HG02884 (cell line): Measurements from ENCODE around the gene GMPPA.
A peak's percentile ranks its signal among the peaks of the same experiment; 100 is the strongest.

ENCODE experiments used
- ATAC-seq: cut with Tn5 transposase; IDR thresholded peaks from one replicate; pipeline ENCODE4 v1.9.1; 2021; ENCODE audit warnings: mild to moderate bottlenecking, moderate library complexity; ENCODE audit not compliant: unreplicated experiment

The GMPPA gene

DNA sequence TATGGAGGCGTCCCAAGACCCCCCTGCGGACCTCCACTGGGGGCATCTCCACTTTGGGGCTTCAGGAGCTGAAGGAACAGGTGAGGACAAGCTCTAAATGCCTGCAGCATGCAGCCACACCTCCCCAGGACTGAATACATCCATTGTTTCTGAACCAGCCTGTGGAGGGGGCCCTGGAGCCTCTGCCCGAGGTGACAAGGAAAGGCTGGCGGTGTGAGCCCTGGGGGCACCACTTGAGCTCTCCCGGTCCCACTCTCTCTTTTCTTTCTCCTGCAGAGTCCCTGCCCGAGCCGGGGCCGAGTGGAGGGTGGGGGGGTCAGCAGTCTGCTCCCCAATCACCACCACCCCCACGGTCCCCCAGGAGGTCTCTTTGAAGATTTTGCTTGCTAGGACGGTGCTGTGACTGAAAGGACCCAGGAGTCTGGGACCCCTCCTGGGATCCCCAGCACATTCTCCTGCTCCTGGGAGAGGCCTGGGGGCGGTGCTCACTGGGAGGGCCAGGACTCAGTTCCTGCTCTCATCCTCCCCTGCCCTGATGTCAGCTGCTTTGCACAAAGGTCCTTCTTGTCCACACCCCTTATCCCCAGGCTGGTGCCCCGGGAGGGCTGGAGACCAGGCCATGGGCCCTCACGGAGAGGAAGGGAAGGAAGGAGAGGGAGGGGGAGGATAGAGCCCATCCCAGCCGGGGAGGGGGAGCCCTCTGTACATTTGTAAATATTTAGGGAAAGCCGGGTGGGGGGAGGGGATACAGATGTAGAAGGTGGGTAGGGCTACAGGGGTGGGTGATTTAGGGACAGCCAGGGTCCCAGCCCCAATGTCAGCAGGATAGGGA lies 39.2 kb downstream of the GMPPA start:
- no peak for ATAC-seq

DNA sequence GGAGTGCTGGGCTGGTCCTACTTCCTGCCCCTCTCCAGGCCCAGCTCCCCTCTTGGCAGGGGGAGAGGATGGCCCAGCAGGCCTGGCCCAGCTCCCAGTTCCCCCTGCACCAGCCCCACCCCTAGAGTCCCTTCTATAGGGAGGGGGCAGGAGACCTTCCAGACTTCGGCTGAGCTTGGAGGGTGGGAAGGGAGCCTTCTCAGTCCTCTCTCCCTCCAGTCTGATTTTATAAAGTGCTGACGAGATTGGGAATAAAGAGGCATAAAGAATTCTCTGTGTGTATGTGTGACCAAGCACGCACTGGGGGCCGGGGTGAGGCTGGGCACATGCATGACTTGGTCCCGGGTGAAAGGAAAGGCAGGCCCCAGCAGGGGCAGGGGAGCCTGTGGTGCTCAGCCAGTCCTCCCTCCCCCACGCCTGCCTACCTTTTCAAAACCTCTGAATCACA lies 39.8 kb downstream of the GMPPA start:
- ATAC-seq = no peak

DNA sequence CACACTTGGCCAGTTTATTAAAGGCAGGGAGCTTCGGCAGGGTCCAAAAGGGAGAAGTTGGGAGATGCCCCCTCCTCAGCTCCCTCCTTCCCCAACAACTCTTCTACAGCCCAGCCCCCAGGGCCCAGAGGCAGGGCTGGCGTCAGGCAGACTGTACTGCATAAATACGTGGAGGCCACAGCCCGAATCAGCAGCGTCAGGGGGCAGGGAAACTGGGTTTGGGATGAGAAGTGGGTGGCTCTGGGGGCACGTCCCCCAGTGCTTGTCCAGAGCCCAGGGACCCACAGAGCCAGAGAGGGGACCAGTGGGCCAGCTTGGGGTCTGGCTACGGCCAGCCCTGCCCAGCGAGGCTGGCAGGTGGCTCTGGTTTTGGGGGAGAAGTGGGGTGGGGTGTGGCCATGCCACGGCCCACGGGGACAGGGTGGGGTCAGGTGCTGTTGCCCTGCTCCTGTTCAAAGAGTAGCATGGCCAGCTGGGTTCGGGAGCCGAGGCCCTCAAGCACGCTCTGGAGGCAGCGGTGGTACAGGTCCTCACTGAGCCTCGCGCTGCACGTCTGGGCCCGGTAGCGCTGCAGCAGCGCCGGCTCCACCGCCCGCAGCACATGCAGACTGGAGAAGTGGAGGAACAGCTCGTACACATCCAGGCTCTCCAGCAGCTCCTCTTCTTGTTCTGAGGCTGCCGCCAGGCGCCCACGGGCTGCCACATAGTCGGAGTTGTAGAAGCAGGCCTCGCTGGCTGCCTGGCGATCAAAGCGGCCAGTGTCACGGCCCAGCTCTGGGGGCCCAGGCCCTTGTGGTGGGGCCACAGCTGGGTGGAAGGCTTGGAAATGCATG lies 40.5 kb downstream of the GMPPA start:
- ATAC-seq = no peak

DNA sequence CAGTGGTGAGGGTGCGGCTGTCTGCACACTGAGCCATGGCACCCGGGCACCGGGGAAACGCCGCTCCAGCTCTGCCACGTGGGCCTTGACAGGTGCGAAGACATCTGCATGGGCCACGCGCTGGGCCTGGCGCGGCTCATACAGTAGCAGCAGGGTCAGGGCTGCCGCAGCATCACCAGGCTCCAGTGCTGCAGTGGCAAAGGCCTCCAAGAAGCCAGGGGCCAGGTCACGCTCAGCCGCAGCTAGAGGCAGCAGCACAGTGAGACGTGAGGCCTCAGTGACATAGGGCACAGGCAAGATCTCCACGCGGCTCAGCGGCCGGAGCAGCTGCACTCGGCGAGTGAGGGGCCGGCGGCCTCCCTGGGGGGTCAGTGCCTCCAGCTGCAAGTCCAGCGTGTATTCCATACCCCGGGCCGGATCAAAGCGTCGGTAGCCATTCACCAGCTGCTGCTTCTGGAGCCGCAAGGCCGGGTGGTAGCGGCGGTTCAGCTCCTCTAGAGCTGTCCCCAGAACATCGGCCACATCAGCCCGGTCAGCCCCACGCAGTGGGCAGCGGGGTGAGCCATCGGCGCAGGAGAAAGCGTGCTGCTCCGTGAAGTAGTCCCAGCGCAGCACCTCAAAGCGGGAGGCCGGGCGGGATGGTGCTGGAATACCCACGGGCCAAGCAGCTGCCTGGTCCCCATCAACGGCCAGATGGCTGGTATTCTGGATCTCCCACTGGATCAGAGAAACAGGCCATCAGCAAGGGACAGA lies 41.4 kb downstream of the GMPPA start:
- no peak for ATAC-seq

DNA sequence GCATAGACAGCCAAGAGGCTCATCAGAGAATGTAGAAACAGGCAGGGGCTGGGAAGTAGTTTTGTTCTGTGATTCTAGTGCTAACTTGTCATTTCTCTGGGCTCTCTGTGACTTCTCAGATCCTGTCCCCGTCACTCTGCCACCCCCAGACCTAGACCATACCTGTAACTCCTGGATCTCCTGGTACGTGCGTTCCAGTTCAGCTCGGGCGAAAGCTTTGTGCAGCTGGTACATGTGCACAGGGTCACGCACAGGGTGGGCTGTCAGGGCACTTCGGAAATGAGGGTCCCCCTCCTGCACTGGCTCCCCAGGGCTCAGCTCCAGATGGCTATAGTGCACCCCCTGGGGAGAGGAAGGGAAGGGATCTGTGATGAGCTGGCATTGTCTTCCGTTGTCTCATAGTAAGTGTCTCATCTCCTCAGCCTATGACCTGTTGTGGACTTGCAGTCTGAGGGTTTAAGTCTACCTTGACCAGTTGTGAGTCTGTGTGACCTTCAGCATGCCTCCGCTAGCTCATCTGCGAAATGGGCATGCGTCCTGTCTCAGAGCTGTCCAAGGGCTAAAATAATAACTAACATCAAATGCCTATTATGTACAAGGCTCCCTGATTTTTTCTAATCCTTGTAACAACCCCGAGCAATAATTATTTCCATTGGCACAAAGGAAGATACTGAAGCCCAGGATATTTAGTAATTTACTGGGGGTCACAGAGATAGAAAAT lies 42.3 kb downstream of the GMPPA start:
- ATAC-seq = no peak

DNA sequence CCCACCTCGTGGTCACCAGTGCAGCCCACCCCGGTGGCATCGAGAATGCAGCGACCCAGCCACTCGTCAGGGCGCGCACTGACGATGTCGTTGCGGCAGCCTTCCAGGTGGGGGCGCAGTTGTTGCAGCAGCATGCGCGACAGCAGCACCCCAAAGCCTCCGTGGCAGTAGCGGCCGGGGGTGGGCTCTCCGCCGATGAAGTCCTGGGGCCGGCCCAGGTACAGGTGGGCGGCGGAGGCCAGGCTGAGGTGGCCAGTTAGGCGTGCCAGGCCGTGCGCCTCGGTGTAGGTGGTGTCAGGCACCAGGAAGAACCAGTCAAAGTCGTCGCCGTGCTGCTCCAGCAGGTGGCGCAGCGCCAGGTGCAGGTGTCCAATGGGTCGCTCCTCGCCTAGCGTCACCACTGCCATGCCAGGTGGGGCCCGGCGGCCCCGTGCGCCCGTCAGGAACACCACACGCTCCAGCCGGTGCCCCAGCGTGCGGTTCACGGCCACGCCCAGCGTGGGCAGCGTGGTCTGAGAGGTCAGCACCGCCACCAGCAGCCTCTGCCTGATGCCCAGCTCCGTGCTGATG lies 43.0 kb downstream of the GMPPA start:
- ATAC-seq = peak; percentile 46

DNA sequence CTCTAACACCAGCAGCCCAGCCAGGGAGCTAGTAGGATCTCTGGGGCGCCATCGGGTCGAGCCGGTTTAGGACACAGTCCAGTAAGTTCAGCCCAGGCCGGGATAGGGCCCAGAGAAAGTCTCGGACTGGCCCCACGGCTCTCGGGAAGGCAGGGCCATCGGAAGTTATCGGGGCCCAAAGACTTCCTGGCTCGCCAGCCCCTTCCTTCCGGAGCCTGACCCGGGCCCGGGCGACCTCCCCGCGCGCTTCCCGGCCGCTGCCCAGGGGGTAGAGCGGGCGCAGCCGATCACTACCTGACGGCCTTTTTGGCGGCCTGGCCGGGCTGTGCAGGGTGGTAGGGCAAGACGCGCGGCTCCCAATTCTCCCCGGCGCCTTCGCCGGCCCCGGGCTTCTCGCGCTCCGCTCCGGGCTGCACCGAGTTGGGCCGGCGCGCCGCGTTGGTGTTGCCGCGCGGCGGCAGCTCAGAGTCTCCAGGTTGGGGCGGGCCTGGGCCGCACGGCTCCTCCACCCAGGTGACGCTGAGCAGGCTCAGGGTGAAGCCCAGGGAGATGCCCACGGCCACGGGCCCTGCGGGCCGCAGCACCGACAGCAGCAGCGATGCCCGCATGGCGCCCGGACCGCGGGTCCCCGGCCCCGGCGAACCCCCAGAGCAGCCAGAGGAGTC lies 44.4 kb downstream of the GMPPA start:
- peak; percentile 33 for ATAC-seq

DNA sequence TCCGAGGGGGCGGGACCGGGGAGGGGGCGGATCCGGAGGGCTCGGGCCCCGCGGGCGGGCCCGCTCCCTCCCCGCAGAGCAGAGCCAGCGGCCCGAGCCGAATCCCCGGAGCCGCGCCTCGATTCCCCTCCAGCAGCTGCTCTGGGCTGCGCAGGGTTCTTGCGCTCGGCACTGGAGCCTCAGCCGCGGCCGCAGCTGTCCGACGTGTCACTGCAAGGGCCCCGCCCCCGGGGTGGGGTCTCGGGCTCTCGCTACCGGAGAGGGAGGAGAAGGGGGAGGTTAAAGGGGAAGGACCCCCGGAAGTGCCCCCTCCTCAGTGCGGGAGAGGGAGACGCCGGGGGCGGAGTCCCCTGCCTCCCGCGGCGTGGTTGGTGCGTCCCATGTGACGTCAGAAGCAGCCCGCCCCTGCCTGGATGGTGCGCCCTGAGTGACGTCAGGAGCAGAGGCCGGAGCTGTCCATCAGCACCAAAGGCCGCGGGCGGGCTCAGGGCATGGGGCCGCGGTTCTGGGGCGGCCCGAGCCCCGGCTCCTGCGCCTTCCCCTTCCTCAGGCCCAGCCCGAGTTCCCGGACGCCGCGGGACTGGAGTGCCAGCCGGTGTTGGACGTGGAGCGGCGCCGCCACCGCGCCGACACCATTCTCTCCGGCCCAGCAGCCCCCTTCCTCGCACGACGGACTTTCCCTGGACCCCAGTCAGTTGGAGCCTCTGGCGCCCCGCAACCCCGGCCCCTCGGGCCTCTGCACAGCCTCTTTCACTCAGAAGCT lies 45.1 kb downstream of the GMPPA start, which contains the start of the genes CHPF and TMEM198:
Gene CHPF (minus strand): TSS at position 214 of the 763 bp plus-strand sequence. CDS start 271 bp downstream, outside the sequence.
Gene TMEM198 (plus strand): TSS at position 433 of the 763 bp plus-strand sequence. CDS start 700 bp downstream, outside the sequence.
- ATAC-seq = peak; percentile 64

DNA sequence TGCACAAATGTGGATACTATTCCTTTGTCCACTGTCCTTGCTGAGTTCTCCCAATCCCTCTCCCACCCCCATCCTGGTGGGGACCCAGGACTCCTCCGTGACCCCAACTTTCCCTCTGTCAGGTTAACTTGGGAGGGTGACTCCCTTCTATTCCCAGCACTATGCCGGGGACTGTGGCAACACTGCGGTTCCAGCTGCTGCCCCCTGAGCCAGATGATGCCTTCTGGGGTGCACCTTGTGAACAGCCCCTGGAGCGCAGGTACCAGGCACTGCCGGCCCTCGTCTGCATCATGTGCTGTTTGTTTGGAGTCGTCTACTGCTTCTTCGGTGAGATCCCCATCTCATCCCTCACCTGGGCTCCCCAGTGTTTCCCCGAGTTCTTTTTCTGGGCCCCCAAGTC lies 45.9 kb downstream of the GMPPA start:
- no peak for ATAC-seq

DNA sequence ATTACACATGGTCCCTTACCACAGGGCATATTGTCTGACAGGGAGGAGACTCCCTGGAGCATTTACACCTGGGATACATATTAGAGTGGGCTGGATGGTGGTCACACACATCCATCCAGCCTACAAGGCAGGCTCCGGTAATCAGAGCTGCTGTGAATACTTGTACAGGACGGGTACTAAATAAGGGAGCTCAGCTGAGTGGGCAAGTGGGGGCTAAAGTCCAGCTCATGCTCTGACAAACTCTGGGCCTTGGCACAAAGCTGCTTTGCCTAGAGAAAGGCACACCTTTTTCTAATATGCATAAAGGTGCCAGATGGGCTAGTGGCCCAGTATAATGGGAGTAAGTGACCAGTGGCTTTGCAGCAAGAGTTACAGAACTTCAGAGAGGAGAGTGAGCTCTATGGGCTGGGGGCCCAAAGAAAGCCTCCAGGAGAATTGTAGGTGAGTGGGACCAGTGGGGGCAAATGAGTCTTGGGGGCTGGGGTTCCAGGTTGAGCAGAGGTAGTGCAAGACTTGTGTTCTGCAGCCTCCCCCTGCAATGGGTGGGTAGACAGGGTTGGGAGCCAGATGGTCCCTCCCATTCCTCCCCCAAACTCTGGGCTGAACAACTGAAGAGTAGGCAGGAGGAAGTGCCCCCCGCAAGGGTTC lies 46.7 kb downstream of the GMPPA start:
- no peak for ATAC-seq

DNA sequence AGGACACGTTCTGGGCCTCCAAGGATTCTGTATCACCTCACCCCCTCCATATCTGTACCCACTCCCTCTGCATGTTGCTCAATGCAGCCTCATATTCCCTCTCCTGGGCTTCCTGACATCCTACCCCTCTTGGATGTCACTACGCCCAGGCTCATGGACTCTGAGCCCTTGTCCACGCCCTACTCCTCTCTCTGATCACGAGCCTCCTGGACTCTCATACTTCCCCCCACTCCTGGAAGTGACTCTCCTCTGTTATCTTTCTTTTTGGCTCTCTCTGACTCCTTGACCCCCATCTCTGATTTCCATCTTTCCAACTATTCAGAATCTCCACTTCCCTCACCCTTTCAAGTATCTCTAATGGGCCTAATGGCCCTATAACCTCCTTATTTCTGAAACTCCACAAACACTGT lies 47.3 kb downstream of the GMPPA start:
- ATAC-seq = no peak

DNA sequence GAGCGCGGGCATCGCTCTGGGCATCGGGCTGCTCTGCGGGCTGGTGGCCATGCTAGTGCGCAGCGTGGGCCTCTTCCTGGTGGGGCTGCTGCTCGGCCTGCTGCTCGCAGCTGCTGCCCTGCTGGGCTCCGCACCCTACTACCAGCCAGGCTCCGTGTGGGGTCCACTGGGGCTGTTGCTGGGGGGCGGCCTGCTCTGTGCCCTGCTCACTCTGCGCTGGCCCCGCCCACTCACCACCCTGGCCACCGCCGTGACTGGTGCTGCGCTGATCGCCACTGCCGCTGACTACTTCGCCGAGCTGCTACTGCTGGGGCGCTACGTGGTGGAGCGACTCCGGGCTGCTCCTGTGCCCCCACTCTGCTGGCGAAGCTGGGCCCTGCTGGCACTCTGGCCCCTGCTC lies 48.9 kb downstream of the GMPPA start:
- ATAC-seq = no peak

DNA sequence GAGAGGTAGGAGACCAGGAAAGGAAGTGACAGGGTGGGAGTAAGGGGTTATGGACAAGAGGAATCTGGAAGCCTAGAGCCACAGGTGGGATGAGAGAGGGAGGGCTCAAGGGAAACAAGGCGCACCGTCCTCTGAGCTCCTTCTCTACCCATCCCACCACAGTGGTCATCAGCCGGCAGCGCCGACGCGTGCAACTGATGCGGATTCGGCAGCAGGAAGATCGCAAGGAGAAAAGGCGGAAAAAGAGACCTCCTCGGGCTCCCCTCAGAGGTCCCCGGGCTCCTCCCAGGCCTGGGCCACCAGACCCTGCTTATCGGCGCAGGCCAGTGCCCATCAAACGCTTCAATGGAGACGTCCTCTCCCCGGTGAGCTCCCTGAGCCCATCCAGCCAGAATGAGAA lies 50.3 kb downstream of the GMPPA start:
- ATAC-seq = no peak

DNA sequence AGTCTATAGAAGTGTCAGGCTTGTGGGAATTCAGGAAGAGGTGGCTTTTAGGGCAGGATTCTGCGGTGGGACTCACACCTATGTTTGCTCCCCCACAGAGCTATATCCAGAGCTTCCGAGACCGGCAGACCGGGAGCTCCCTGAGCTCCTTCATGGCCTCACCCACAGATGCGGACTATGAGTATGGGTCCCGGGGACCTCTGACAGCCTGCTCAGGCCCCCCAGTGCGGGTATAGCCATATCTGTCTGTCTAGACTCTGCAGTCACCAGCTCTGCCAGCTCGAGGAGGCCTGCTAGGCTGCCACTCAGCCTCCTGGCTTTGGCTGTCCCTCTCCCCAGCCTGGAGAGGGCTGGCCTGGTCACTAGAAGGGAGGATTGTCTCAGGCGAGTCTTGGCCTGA lies 50.9 kb downstream of the GMPPA start:
- no peak for ATAC-seq

DNA sequence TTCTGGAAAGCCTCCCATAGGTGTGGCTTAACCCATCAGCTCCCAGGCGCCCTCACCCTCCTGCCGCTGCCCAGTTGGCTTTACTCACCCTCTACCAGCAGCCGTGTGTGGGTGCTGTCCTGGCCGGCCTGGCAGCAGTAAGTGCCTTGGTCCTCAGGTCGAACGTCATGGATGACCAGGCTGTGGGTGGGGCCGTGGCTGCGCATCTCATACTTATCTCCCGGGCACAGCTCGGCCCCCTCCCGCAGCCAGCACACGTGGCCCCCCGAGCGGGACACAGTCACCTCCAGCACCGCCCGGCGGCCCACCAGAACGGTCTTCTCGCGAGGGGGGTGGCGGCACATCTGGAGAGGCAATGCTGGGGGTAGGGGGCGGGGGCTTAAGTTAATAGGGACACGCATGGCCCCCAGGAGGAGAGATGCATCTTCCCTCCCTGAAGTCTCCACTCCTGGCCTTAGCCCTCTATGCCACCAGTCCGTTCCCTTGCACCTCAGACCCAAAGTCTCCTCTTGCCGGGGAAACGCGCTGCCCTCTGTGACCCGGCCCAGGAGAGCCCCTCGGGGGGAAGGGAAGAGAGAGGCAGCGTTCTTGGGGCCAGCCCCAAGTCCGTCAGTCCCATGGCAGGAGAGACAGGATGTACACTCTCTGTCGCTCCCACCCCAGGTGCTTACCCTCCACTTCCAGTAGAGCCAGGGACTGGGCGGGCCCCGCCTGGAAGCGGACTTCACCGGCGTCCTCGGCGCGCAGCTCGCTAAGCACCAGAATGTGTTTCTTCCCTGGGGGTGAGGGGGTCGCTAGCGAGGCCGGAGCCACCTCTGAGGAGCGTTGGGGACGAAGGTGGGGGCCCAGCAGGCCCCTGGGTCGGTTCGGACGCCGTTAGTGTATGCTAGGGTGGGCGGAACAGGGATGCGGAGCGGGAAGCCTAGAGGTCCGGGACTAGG lies 53.0 kb downstream of the GMPPA start:
- peak; percentile 15 for ATAC-seq

DNA sequence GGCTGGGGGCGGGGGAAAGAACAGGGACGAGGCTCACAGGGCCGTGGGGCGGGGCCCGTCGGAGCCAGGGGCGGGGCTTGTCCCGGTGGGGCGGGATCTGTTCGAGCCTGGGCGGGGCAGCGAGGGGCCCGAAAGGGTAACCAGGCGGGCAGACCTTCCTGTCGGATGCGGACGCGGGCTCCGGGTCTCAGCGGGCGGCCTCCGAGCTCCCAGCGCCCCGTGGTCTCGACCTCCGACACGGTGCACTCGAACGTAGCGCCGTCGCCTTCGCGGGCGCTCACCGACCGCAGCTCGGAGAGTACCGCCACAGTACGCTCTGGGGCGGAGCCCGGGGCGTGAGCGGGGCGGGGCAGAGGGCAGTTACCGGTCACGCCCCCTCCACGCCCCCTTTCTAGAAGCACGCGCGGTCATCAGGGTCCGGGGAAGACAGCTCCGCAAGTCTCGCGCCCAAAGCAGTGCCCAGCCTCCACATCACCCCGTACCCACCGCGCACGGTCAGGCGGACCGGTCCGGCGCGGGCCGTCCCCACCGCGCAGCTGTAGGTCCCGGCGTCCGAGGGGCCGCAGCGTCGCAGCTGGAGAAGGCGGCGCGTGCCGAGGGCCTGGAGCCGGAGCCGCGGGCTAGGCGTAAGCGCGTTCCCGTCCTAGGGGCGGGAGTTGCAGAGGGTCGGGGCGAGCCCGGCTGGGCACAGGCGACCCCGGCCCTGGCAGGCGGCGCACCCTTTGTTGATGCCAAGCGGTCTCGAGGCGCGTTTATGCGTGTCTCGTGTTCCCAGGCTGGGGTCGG lies 53.9 kb downstream of the GMPPA start:
- ATAC-seq = peak; percentile 91

DNA sequence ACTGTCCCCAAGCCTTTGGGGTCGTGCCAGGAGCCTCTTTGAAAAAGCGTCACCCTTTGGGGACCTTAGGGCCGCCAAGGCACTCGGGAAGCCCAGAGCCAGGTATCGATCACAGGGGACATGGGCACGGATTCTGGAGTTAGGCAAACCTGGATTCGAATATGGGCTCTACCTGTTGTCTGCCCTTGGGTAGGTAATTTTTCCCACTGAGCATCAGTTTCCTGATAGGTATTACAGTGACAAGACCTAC lies 54.4 kb downstream of the GMPPA start:
- no peak for ATAC-seq
